Mammary epithelial cell (primary cell): Measurements from ENCODE around the gene TWIST2.

Experiments used
- CTCF ChIP-seq, 2 donors: IDR thresholded peaks in 1 of 2; conservative IDR thresholded peaks in 1 of 2; 2 replicates each; pipeline ENCODE4 v1.5.1; 2011 to 2012; ENCODE audit warnings: inconsistent platforms in 2 of 2, low read length in 2 of 2, mild to moderate bottlenecking in 2 of 2, control low read depth in 1 of 2, low read depth in 1 of 2; ENCODE audit not compliant: insufficient read depth in 1 of 2; ENCODE audit errors: extremely low read depth in 1 of 2
- EZH2 ChIP-seq: IDR thresholded peaks from 2 replicates; pipeline ENCODE4 v1.6.1; 2012; ENCODE audit warnings: low read length, inconsistent platforms, borderline replicate concordance

GRCh38 chr2:238938401-238939055 is 90.6 kb downstream of the TWIST2 start:
- TF ChIP-seq CTCF (conservative IDR thresholded peaks at IDR 0.05 in 1 of 2, IDR thresholded peaks at IDR 0.05 in 1 of 2; ENCODE audit: extremely low read depth in 1 of 2, insufficient read depth in 1 of 2, low read depth in 1 of 2, low read length in 2 of 2), result no peak
- no peak for TF ChIP-seq EZH2
